ENCODE measurements around the gene LIPC.

GRCh38 chr15:58541410-58542087 is 109.8 kb downstream of the LIPC start:
- no peak for TF ChIP-seq POLR2A (IDR thresholded peaks at IDR 0.05; ENCODE audit: borderline replicate concordance, extremely low read depth, insufficient read depth, insufficient read length)
- TF ChIP-seq, protein P1, sequence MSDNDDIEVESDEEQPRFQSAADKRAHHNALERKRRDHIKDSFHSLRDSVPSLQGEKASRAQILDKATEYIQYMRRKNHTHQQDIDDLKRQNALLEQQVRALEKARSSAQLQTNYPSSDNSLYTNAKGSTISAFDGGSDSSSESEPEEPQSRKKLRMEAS (IDR thresholded peaks at IDR 0.05) = no peak
- TF ChIP-seq, protein P2, sequence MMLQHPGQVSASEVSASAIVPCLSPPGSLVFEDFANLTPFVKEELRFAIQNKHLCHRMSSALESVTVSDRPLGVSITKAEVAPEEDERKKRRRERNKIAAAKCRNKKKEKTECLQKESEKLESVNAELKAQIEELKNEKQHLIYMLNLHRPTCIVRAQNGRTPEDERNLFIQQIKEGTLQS (IDR thresholded peaks at IDR 0.05) = no peak
